ENCODE measurements around the gene INTS15.

The INTS15 gene

DNA sequence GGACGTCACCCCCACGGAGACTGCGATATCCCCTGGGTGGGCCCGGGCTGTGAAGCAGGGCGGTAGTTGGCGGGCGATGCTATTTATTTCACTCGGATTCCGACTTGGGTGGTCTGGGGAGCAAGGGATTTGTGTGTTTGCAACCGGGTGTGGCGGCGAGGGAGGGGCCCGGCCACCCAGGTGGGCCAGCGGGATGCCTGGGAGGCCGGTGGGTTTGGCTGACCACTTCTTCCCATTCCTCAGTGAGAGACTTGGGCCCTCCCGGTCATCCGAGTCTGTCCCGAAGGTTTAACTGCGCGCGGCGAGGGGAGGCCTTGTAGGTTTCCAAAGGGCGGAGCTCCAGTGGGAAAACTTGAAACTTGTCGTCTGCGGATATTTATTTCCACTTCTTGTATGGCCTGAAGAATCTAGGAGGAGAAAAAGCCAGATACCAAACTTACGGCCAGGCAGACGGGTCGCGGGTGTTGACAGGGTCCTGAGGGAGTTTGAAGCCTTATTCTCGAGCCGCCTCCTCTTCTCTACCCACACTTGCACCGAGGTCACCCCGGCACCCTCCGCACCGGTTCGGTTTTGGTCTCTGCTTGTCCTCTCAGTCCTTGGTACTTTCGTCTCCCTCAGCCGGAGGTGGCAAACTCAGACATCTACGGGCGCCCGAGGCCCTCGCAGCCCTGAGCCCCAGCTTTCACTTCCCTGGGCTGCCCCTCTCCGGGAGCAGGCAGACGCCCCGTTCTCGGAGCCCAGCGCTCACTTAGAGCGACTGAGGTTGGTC is 65.2 kb downstream of the INTS15 start:
- H3K27me3 ChIP-seq (ENCODE audit: insufficient read depth, low read length): no peaks in the 10 kb centered on the region
- peaks cover 13% of the 10 kb centered on the region; the same call in 1 of the 2 replicates for H3K36me3 ChIP-seq (ENCODE audit: insufficient read depth, low read length)
- no peak overlapping the region for H3K4me3 ChIP-seq (ENCODE audit: low read length)
- H3K4me1 ChIP-seq (ENCODE audit: insufficient read depth, low read length): no peaks in the 10 kb centered on the region
- H3K9ac ChIP-seq (ENCODE audit: low read depth, low read length): no peak overlapping the region
- no peaks in the 10 kb centered on the region for H3K9me3 ChIP-seq (ENCODE audit: insufficient read depth, low read depth, low read length)
- H3K27ac ChIP-seq (ENCODE audit: low read depth, low read length): no peak overlapping the region
- 97% methylated on average over 48 of the region's 48 CpGs for WGBS

DNA sequence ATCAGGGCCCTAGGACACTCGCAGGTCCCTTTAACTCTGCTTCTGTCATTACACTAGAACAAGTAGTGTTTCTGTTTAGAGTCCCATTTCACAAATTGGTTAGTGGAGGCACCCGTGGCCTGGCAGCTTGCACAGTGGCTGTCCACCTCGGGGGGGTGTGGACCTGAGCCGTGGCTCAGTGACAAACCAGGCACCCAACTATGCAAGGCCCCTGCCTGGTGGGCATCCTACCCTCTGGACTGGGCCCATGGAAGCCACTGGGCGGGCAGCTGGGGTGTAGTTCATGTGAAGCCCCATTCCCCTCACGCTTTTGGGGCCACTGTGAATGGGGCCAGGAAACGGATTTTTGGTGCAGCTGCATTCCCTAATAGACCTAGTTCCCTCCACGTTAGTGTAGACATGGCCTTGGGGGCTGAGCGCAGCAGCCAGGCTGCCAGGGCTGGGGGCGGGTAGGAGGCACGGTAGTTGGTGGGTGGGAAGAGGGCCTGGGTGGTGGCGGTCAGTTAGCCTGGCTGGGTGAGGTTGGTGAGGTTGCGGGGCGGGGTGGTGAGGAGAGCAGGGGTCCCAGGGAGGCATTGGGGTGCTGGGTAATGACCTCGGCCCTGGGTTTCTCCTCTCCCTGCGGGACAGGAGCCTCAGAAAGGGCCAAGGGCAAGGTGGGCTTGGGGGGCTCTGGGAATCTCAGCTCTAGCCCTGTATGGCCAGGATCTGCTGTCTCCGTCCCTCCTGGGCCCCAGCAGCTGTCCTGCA is 66.0 kb downstream of the INTS15 start:
- 93% methylated on average over 17 of the region's 17 CpGs for WGBS
- no peak overlapping the region for H3K9ac ChIP-seq (ENCODE audit: low read depth, low read length)
- no peak overlapping the region for H3K27ac ChIP-seq (ENCODE audit: low read depth, low read length)
- H3K4me1 ChIP-seq (ENCODE audit: insufficient read depth, low read length): no peaks in the 10 kb centered on the region
- H3K36me3 ChIP-seq (ENCODE audit: insufficient read depth, low read length): peaks cover 13% of the 10 kb centered on the region; the same call in 1 of the 2 replicates
- H3K27me3 ChIP-seq (ENCODE audit: insufficient read depth, low read length): no peaks in the 10 kb centered on the region
- no peaks in the 10 kb centered on the region for H3K9me3 ChIP-seq (ENCODE audit: insufficient read depth, low read depth, low read length)
- no peak overlapping the region for H3K4me3 ChIP-seq (ENCODE audit: low read length)

DNA sequence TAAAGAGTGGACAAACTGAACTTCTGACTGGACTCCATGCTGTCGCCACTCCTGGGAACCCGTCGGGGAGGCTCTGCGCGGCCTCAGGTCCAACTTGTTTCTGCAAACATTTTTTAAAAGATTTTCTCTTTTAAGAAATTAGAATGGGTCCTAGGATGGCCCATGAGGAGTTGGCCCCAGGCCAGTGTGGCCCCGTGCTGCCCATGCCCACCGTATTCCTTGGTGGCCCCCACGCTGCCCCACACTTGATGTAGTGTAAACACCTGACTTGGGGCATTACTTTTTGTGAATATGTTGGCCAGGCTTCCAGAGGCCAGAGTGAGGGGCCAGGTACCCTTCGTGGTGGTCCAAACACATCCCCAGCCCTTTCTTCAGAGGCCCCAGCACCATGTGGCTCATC is 66.6 kb downstream of the INTS15 start:
- no peak overlapping the region for H3K4me3 ChIP-seq (ENCODE audit: low read length)
- 97% methylated on average over 9 of the region's 9 CpGs for WGBS
- H3K27ac ChIP-seq (ENCODE audit: low read depth, low read length): no peak overlapping the region
- no peaks in the 10 kb centered on the region for H3K9me3 ChIP-seq (ENCODE audit: insufficient read depth, low read depth, low read length)
- peaks cover 13% of the 10 kb centered on the region; the same call in 1 of the 2 replicates for H3K36me3 ChIP-seq (ENCODE audit: insufficient read depth, low read length)
- H3K27me3 ChIP-seq (ENCODE audit: insufficient read depth, low read length): no peaks in the 10 kb centered on the region
- no peaks in the 10 kb centered on the region for H3K4me1 ChIP-seq (ENCODE audit: insufficient read depth, low read length)
- no peak overlapping the region for H3K9ac ChIP-seq (ENCODE audit: low read depth, low read length)
